ENCODE measurements around the gene CD2. TPM values are rescaled to one million over a fixed set of nuclear protein-coding genes. Genes with fewer than 3 reads are reported as not detected.

Gene CD2
- total RNA-seq, 1 donor from 2014 or later: 1.3 TPM

GRCh38 chr1:116785006-116785405, 30.8 kb downstream of the CD2 start:
- no peak for ATAC-seq

- ATAC-seq: no peak
Observed at GRCh38 chr1:116786049-116786448, 31.8 kb downstream of the CD2 start.

- ATAC-seq: no peak
Observed at GRCh38 chr1:116791727-116792126, 37.5 kb downstream of the CD2 start.

- ATAC-seq: no peak
Observed at GRCh38 chr1:116793357-116793935, 39.2 kb downstream of the CD2 start.

- no peak for ATAC-seq
Observed at GRCh38 chr1:116794371-116794770, 40.1 kb downstream of the CD2 start.

- no peak for ATAC-seq
Observed at GRCh38 chr1:116794804-116795481, 40.7 kb downstream of the CD2 start.

GRCh38 chr1:116795482-116795829, 41.2 kb downstream of the CD2 start:
- no peak for ATAC-seq

- no peak for ATAC-seq
Observed at GRCh38 chr1:116804736-116805135, 50.5 kb downstream of the CD2 start.

GRCh38 chr1:116805398-116805797, 51.2 kb downstream of the CD2 start:
- no peak for ATAC-seq

- ATAC-seq: no peak
Observed at GRCh38 chr1:116806245-116806644, 52.0 kb downstream of the CD2 start.

GRCh38 chr1:116806671-116807070, 52.4 kb downstream of the CD2 start:
- no peak for ATAC-seq

- no peak for ATAC-seq
Observed at GRCh38 chr1:116807394-116808199, 53.4 kb downstream of the CD2 start.

GRCh38 chr1:116808200-116808847, 54.1 kb downstream of the CD2 start:
- peak; percentile 93 for ATAC-seq

- peak; percentile 36 for ATAC-seq
Observed at GRCh38 chr1:116808848-116809508, 54.7 kb downstream of the CD2 start.

- no peak for ATAC-seq
Observed at GRCh38 chr1:116811321-116811720, 57.1 kb downstream of the CD2 start.

GRCh38 chr1:116814926-116815723, 60.9 kb downstream of the CD2 start:
- ATAC-seq: no peak

GRCh38 chr1:116817582-116818064, 63.4 kb downstream of the CD2 start:
- peak; percentile 52 for ATAC-seq
